ENCODE results near the gene KRTDAP. TPM values are rescaled to one million over a fixed set of nuclear protein-coding genes. Genes with fewer than 3 reads are reported as not detected.

KRTDAP gene
- total and polyA plus RNA-seq, 2 donors (not counting 3 experiments of a cell fraction or from before 2014, with no cell fraction given), result not detected

GRCh38 chr19:35438096-35438495 is 52.2 kb downstream of the KRTDAP start:
- Histone ChIP-seq H3K9me1 (replicated peaks; ENCODE audit: control insufficient read depth, extremely low read depth, insufficient read depth, low read length) (no peaks in the 10 kb centered on the region), H3K9me3 (replicated peaks; ENCODE audit: control insufficient read depth, insufficient read depth, low read length) (no peaks in the 10 kb centered on the region), H3K4me2 (ENCODE audit: insufficient read depth, low read length) (no peak overlapping the region), H2AFZ (ENCODE audit: low read depth, low read length) (no peak overlapping the region), H3K27ac (ENCODE audit: insufficient read depth, low read depth, low read length) (no peak overlapping the region), H4K20me1 (replicated peaks; ENCODE audit: control insufficient read depth, extremely low read depth, insufficient read depth, low read length) (no peaks in the 10 kb centered on the region), H3K9ac (replicated peaks; ENCODE audit: extremely low read depth, insufficient read depth, low read length) (no peak overlapping the region), H3K4me3 (replicated peaks in 1 of 3; ENCODE audit: insufficient read depth in 1 of 3, low read depth in 1 of 3, low read length in 3 of 3) (no peak overlapping the region), H3K27me3 (ENCODE audit: control insufficient read depth in 2 of 2, insufficient read depth in 2 of 2, low read length in 2 of 2) (peaks cover 0 to 7% of the 10 kb centered on the region in 2 experiments), H3K79me2 (ENCODE audit: control insufficient read depth, insufficient read depth, low read length) (no peaks in the 10 kb centered on the region), H3K4me1 (ENCODE audit: control insufficient read depth, extremely low read depth, insufficient read depth, low read length) (no peaks in the 10 kb centered on the region), H3K36me3 (ENCODE audit: control insufficient read depth in 2 of 2, extremely low read depth in 1 of 2, insufficient read depth in 2 of 2, low read length in 2 of 2) (no peaks in the 10 kb centered on the region)
- intact Hi-C loops (cut with micrococcal nuclease) (no loop called here), dilution Hi-C loops (cut with MboI; ENCODE audit: extremely low pct_ligation_motif_present, low sequenced_read_pairs) (no loop called here)
- BruUV-seq (replicated peaks), result no TSS peak
- POLR2A ChIA-PET, result no interaction called here
- FAIRE-seq, result no peak
- CTCF ChIA-PET, result no interaction called here
- TF ChIP-seq POLR2A (IDR thresholded peaks at IDR 0.05; ENCODE audit: low read depth, low read length) (no peak), MAX (IDR thresholded peaks at IDR 0.05; ENCODE audit: insufficient read depth, insufficient read length) (no peak), FOS (IDR thresholded peaks at IDR 0.05; ENCODE audit: borderline replicate concordance, insufficient read depth, low read length) (no peak)
- DNase-seq (ENCODE audit: low read depth, low spot score), result no peak

GRCh38 chr19:35437406-35437951 is 52.8 kb downstream of the KRTDAP start:
- Histone ChIP-seq H3K27ac (ENCODE audit: insufficient read depth, low read depth, low read length) (no peak overlapping the region), H4K20me1 (replicated peaks; ENCODE audit: control insufficient read depth, extremely low read depth, insufficient read depth, low read length) (no peaks in the 10 kb centered on the region), H3K4me2 (ENCODE audit: insufficient read depth, low read length) (no peak overlapping the region), H3K79me2 (ENCODE audit: control insufficient read depth, insufficient read depth, low read length) (no peaks in the 10 kb centered on the region), H3K36me3 (ENCODE audit: control insufficient read depth in 2 of 2, extremely low read depth in 1 of 2, insufficient read depth in 2 of 2, low read length in 2 of 2) (no peaks in the 10 kb centered on the region), H3K9me3 (replicated peaks; ENCODE audit: control insufficient read depth, insufficient read depth, low read length) (no peaks in the 10 kb centered on the region), H3K27me3 (ENCODE audit: control insufficient read depth in 2 of 2, insufficient read depth in 2 of 2, low read length in 2 of 2) (peaks cover 0 to 7% of the 10 kb centered on the region in 2 experiments), H3K4me1 (ENCODE audit: control insufficient read depth, extremely low read depth, insufficient read depth, low read length) (no peaks in the 10 kb centered on the region), H3K4me3 (replicated peaks in 1 of 3; ENCODE audit: insufficient read depth in 1 of 3, low read depth in 1 of 3, low read length in 3 of 3) (no peak overlapping the region), H3K9ac (replicated peaks; ENCODE audit: extremely low read depth, insufficient read depth, low read length) (no peak overlapping the region), H2AFZ (ENCODE audit: low read depth, low read length) (no peak overlapping the region), H3K9me1 (replicated peaks; ENCODE audit: control insufficient read depth, extremely low read depth, insufficient read depth, low read length) (no peaks in the 10 kb centered on the region)
- TF ChIP-seq MYC (IDR thresholded peaks at IDR 0.05; ENCODE audit: low read depth, low read length) (no peak), GATA2 (IDR thresholded peaks at IDR 0.05; ENCODE audit: insufficient read depth, insufficient read length, low read depth, low read length) (no peak), MAX (IDR thresholded peaks at IDR 0.05; ENCODE audit: insufficient read depth, insufficient read length) (no peak), FOS (IDR thresholded peaks at IDR 0.05; ENCODE audit: borderline replicate concordance, insufficient read depth, low read length) (no peak), POLR2A (IDR thresholded peaks at IDR 0.05; ENCODE audit: low read depth, low read length) (no peak), JUN (IDR thresholded peaks at IDR 0.05; ENCODE audit: borderline replicate concordance, insufficient read depth, insufficient read length, low read depth) (no peak), EZH2 (IDR thresholded peaks at IDR 0.05; ENCODE audit: borderline replicate concordance, low read depth, low read length, severe bottlenecking) (no peak), CTCF (IDR thresholded peaks at IDR 0.05; ENCODE audit: extremely low read depth in 1 of 2, insufficient read depth in 1 of 2, low read depth in 1 of 2, low read length in 2 of 2) (no peak), POLR2AphosphoS5 (IDR thresholded peaks at IDR 0.05; ENCODE audit: insufficient read depth, low read depth, low read length) (no peak)
- dilution Hi-C loops (cut with MboI; ENCODE audit: extremely low pct_ligation_motif_present, low sequenced_read_pairs) (no loop called here), intact Hi-C loops (cut with micrococcal nuclease) (no loop called here)
- DNase-seq (ENCODE audit: low read depth, low spot score) (no peak), FAIRE-seq (no peak)
- CTCF ChIA-PET, result no interaction called here
- POLR2A ChIA-PET, result no interaction called here
- BruUV-seq (replicated peaks), result no TSS peak
